Measurements from ENCODE around the gene UBAC2.

UBAC2 gene

DNA sequence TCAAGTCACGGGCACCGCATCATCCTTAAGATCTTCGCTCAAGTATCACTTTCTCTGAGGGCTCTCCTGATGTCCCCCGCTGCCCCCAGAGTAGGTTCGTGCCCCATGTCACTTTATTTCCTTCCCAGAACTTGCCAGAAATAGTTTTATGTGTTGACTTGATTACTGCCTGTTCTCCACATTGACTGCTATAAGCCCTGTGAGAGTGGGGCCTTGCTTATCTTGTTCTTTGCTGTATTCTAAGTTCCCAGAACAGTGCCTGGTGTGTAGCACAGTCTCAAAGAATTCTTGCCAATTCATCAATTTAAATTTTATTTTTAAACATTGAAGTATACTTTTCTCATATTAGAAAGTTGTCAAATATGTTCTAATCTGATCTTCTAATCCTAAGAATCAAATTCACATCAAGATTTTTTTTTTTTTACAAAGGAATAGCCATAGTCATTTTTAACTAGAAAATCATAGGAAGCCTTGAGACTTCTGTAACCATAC lies 138.6 kb downstream of the UBAC2 start:
- DNase-seq (ENCODE audit: low read depth in 2 of 2): no peak

DNA sequence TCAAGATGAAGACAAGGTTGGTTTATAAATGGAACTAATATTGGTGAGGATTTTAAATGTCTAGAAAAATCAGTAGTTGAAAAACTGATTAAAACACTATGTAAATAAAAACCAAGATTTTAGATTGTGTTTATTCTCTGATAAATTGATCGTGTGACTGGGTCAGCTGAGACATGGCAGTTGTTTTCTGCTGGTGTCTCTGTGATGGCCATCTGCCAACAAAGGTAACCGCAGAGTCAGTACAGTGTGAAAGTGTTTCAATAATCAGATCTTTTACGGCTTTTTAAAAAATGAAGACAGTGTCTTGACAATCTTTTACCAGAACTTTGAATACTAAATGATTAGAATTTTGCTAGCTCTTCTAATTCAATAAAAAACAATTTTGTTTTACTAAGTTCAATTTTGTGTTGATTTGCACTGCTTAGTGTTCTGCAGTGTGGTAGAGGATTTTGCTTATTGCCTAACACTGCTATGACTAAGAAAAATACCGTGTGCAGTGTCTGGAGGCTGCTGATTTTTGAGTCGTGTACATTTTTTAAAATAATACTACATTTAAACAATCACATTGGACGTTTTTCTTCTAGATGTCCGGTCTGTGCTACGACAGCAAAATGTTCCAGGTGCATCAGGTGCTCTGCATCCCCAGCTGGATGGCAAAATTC lies 139.2 kb downstream of the UBAC2 start:
- DNase-seq (ENCODE audit: low read depth in 2 of 2): no peak

DNA sequence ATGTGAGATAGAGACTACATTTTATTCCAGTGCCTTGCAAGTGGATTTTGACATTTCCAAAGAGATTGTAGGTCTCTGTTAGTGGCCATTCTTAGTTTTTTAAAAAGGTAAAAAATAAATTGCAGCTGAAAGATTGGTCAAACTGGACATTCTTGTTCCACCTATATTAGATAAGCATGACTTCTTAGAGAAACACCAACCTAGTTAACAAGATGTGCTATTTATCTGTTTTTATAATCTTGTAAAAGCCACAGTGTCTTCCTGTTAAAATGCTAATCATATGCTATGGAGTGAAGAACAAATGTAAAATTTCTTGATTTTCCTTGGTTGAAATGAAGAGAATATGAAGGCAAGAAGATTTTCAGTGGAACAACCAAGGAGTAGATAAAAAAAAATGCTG lies 140.0 kb downstream of the UBAC2 start:
- no peak for DNase-seq (ENCODE audit: low read depth in 2 of 2)

DNA sequence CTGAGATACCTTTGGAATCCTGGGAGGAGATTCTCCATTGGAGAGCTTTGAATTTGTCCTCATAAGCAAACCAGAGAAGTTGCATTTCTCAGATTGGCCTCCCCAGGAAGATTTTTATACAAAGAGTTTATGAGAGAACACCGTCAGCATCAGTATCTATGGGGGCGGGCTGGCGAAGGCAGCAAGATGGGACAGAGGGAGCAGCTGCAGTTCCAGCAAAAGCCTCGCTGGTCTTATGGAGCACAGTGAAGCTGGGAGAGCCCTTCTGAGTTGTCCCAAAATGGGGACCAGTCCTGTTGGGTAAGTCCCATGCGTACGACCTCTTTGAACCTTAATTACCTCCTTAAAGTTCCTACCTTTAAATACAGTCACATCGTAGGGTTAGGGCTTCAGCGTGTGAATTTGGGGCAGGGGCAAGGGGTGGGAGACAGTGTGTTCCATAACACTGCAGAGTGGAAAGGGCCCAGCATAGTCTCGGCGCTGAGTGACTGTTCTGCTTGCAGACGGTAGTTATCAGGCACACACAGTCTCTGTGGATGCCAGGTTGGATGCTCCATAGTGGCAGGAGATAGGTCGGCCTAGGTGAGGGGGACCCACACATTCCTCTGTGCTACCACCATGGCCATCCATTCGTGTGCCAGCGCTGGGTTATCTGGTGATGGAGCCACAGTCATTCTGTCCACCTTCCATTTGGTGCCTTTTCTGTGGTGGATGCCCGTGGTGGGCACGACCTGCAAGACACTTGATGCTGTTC lies 141.5 kb downstream of the UBAC2 start:
- DNase-seq (ENCODE audit: low read depth in 2 of 2): no peak

DNA sequence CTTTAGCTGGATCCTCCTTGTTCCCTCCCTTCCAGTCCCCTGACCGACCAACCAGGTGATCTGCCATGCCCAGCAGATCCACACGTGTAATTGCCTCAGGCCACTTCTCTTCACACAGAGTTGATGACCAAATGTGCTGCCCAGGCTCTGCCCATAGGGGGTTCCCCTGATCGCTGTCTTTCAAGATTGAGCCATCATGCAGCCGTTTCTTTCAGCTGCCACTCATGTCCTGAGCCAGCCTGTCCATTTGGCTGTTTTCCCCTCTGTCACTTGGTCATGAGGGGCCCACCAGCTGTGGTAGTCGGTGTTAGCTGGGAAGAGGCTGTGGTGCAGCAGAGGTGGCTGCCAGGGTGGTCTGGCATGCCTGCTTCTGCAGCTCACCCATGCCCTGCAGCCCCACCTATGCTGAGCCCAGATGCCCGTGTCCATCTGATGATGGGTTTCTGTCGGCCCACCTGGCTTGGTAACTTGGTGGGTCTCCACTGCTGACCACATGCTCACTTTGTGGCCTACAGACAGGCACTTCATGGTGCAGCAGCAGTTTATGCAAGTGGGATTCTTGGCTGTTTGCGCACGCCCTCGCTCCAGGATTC lies 142.2 kb downstream of the UBAC2 start:
- DNase-seq (ENCODE audit: low read depth in 2 of 2): no peak

DNA sequence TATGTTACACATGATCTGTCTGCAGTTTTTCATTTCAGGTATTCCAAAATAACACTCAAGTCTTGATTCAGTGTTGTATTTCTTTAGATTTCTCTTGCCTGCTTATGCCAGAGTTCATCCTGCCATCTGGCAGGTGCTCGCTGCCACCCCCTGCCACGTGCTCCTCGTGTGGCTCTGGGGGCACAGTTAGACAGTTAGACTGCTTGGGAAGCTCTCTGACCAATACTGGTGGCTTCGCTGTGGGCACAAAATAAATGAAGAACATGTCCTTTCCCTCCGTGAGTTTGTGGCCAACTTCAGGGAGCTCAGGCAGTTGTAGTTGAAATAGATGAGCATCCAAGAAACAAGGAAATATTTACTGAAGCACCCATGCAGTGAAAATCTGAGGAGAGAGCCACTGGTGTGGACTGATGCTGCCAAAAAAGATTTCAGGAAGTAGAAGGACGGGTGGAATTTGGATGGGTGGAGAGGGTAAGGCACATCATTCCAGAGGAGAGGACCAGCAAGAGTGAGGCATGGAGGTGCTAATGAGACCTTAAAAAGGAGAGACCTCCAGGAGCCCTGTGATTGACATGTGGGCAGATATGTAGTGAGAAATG lies 144.1 kb downstream of the UBAC2 start:
- no peak for DNase-seq (ENCODE audit: low read depth in 2 of 2)

DNA sequence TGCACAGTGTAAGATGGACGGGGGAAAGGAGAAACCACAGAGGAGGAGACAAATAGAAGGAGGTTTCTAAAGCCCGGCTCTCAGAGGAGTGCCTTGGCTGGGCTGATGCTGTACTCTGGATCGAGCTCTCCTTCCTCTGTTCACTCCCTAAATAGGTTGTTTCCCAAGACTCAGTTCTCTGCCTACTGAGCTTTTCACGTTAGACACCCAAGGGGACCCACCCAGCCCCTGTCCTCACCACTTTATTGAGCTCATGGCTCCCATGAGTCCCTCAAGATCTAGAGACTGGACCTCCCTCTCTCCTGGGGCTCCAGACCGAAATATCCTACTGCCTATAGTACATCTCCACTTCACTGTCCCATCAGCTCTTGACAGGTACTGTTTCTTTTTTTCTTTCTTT lies 144.7 kb downstream of the UBAC2 start:
- DNase-seq (ENCODE audit: low read depth in 2 of 2): no peak

DNA sequence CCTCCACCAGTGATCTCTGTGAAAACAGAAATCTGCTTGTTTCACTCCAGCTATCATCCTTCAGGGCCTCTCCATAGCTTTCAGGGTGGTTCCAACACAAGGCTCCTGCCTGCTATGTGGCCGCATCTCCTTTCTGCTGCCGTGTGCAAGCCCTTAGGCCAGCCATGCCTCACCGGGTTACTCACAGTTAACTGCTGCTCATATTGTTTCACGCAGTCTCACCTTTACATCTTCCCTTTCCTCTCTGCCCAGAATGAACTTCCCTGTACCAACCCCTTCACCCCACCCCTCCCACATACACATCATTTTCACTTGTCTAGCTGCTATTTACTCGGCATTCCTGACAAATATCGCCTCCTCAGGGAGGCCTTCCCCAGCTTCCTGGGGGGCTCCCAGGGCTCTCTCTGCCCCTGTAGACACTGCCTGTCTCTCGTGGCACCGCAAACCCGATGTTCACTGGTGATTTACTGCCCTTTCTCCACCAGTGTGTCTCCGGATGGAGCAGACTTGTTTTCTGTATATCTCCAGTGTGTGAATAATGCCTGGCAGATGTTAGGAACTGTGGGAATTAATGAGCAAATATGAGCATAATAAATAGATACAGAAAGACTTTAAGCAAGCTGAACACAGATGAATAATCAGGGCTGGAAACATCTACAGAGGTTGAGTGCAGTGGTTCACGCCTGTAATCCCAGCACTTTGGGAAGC lies 145.8 kb downstream of the UBAC2 start:
- DNase-seq (ENCODE audit: low read depth in 2 of 2): no peak

DNA sequence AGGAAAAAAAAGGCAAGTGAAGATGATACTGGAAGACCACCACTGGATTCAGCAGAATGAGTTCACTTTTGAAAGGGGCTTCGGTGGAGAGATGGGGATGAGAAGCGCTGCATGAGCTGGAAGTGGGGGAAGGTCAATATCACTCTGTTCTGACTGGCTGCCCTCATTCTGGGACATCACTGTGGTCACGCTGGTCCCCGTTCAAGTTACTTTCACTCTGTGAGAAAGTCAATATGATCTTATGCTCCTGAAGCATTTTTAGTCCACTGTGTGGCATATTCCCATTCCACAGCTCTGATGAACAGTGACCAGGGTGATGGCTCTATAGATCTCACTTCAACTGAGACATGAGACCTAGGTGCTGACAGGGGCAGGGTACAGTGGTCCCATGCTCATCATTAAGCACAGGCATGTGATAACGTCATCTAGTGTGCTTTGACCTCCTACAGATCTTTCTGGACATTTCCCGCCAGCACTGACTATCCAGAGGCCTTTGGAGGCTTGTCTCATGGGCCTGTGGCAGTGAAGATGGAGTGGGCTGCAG lies 146.8 kb downstream of the UBAC2 start:
- no peak for DNase-seq (ENCODE audit: low read depth in 2 of 2)

DNA sequence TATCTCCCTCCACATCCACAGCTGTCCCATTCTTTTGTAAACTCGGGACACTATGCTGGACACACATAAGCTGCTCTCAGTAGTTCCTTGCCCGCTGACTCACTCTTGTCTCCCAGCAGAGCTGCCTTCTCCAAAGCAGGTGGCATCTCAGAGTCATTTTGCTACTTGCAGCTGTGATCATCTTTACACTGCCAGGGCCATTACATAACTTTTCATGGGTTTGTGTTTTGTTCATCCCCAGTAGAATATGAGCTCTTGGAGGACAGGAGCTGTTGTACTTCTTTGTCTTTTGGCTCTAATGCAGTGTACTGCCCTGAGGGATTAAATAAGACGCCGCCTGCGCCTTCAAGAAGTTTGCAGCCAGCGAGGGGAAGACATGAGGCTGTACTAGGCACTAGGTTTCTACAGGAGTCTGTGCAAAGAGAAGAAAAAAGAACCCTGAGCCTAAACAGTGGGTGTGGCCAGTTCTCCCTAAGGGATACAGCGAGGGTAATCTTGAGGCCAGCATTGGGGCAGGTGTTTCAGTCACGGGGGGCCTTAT lies 147.3 kb downstream of the UBAC2 start:
- DNase-seq (ENCODE audit: low read depth in 2 of 2): no peak

DNA sequence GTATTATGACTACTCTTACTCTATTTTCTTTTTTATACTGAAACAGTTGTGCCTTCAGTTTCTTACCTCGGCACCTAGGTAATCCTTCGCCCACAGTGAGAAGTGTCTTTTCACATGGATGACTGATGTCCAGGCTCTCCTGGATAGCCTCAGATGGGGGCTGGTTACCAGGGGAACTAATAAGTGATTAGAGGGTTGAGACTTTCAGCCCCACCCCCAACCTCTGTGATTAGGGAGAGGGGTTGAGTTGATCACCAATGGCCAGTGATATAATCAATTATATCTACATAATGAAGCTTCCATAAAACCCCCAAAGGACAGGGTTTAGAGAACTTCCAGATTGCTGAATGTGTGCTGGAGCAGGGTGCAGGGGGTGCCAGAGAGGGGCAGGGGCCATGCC lies 149.5 kb downstream of the UBAC2 start:
- DNase-seq (ENCODE audit: low read depth in 2 of 2): no peak

DNA sequence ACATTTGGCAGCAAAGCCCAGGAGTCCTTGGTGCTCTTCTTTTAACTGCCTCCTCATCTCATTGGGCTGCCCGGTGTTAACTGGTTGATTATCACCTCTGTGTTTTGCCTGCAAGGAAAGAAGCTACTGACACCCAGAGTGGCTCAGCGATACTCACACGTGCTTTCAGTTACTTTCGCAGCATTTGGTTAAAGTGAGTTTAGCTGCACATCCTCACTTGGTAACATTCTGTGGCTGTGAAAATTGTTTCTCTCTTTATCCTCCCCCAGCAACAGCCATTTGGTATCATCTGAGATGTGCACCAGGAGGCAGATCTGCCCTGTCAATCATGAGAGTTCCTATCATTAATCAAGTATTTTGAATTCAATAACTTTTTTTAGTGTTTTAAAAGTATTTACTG lies 151.1 kb downstream of the UBAC2 start:
- DNase-seq (ENCODE audit: low read depth in 2 of 2): no peak

DNA sequence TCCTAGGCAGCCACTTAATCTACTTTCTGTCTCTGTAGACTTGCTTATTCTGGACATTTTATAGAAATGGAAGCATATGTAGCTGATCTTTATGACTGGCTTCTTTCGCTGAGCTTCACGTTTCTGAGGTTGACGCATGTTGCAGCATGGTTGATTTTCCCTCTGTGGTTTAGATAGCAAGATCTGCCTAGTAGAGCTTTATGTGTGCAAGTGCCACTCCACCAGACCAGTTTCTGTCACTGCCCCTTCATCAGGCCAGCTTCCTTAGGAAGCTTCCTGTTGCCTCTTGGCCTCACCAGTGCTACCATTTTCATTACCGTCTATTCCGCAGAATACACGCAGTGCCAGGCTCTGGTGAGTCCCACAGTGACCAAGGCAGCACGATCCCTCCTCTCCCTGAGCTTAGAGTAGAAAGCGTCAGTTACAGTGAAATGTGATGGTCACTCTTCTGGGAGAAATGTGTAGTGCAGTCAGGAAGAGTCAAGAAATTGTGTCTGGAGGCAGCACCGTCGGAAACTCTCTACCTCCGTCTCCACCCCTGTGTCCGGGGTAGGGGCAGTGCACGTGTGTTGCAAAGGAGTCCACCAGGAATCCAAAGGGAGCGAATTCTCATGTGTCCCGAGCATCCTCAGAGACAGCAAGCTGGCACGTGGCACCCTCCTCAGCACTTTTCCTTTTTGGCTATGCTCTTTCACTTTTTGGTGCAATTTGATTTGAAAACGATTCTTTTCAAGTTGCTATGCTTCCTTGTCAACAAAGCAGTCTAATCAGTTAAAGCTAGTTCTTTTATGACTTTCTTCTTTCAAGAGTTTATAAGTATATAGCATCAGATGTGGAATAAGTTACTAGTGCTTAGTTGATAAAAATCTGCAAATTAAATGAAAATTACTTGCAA lies 151.9 kb downstream of the UBAC2 start:
- no peak for DNase-seq (ENCODE audit: low read depth in 2 of 2)

DNA sequence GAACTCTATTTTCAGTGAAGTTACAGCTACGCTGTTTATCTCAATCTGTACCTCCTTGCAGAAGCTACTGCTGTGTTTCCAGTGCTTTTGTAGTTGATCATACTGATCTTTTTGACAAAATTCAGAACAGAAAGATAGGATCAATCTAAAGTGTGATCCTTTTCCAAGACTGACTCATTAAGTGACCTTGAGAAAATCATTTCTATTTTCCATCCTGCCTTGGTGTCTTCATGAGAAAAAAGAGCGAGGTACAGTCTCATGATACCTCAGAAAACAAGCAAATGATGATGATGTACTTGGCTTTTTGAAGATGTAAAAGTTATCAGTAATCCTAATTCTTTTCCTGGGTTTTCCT lies 152.6 kb downstream of the UBAC2 start:
- DNase-seq (ENCODE audit: low read depth in 2 of 2): no peak

DNA sequence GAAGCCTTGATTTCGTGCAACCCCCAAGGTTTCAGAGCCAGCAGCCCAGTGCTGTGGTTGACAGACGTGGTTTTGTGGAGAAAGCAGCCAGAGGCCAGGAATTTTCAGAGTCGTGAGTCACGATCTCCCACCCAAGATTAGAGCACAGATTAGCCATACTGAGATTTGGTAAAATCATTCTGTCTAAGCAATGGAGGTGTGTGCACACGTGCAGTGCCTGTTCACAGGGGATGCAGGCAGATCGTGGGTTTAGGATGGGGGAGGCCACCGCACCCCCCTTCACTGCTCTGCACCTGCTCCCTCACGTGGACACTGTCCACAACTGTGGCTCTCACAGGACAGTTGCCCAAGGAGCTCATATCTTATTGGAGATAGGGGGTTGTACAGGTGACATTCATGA lies 153.2 kb downstream of the UBAC2 start:
- no peak for DNase-seq (ENCODE audit: low read depth in 2 of 2)

DNA sequence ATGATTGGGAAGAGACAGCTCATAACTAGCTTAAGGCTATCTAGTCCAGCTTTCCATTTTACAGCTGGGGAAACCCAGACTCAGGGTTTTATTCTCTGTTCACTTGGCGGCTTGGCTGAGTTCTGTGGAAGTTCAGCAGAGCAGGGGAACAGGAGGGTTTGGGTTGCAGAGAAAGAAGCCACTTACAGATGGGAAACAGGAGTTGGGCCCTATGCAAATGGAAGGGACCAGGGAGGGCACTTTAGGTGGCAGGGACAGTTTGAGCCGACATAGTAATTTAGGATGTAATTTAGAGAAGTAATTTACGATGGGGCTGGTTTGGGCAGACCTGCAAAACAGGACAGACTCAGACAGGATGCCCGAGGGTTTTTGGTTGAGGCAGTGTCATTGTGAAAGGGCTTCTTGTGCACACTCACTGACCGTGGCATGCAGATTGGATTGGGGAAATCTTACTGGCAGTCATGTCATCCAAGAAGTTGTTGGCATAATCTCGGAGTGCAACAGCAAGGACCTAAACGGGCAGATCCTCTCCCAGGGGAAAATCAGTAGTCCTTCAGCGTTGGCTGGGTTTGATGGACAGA lies 153.8 kb downstream of the UBAC2 start:
- no peak for DNase-seq (ENCODE audit: low read depth in 2 of 2)

DNA sequence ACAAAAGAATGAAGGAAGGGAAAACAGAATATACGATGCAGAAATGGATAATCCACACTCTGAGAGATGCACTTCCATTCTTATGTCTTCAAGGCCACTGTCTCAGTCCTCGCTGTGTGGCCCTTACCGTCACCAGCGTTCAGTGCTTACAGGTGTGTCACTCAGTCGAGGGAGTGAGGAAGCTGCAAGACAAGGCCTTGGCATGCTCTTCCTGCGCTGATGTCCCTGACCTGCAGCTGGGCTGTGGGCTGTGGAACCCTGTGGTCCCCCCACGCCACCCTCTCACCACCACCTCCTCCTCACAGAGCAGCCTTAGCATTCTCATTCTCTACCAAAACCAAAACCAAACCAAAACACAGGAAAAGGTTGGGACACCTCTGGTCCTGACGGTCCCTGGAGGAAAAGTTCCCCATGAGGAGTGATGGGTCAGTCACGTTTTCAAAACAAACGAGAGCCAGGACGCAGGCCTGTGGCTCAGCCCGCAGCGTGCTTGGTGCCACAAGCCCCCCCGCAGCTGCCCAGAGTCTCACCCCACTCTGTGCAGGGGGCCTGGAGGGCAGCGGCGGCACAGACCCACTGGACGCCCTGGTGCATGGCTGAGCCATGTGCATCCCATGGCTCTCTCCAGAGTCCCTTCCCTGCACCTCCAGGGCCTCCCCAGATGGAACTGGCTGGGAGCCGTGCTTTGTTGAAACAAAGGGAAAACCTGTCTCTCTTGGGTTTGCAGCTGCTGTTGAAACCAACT lies 154.8 kb downstream of the UBAC2 start:
- no peak for DNase-seq (ENCODE audit: low read depth in 2 of 2)

DNA sequence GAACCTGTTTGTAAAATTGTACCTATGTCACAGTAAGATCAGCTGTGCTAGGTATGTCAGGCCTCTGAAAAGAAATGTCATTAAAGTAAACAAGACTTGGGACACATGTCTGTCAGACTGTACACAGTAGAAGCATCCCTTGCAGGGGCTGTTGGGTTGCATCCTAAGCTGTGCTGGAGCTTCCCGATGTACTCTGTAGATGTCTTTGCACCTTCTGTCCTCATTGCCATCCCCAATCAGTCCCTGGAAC lies 155.3 kb downstream of the UBAC2 start:
- DNase-seq (ENCODE audit: low read depth in 2 of 2): no peak

DNA sequence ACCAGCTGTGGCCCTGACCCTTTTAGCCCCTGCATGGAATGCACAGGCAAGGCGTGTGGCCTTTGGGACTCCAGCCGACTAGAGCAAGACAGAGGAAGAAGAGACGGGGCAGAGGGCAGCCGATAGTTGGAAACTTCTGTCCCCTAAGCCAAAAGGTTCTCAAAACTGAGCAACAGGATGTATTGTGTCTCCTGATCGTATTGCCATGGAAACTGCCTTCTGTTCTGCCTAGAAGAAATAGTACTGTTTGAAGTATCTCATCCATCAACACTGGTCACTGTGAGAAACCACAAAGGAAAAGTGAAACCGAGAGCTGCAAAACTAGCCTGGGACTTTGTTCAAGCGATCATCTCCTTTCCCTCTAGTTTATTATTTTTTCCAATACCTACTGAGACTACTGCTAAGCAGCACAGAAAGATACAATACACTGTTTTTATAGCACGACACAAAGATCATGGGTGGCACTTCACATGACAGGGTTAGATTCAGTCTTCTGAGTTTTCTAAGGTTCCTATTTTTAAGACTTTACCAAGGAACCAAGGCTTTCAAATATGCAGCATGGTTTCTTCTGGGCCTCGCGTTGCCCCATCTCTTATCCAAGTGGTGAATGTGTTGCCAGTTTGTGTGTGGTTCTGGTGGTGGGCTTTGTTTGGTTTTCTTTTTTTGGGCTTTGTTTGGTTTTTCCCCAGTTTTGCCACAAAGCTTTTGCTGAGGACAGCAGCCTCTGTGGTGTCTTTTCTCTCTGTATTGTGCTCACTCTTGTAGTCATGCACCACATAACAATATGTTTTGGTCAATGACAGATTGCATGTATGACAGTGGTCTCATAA lies 155.8 kb downstream of the UBAC2 start:
- peak in 1 of 2 donors; percentile 35 for DNase-seq (ENCODE audit: low read depth in 2 of 2)

All from activated CD8-positive, alpha-beta memory T cell treated with anti-CD3 and anti-CD28 coated beads for 4 hours (primary cell).